Esophagus muscularis mucosa (tissue), 3 donors: ENCODE data around the gene TSPAN19.

Source experiments
- POLR2A ChIP-seq: fragments of 450-650 bp; IDR thresholded peaks from one replicate; pipeline ENCODE4 v1.6.1; 2017; ENCODE audit warnings: antibody characterized with exemption, moderate library complexity, mild to moderate bottlenecking, low read depth
- POLR2AphosphoS5 ChIP-seq, 2 donors: sonication (generic); formaldehyde crosslinking; IDR thresholded peaks; one replicate each; pipeline ENCODE4 v1.6.1; 2017; ENCODE audit warnings: antibody characterized with exemption in 2 of 2
- TF ChIP-seq, protein P1 (sequence below), 3 experiments: fragments of 200-600 bp in 2 of 3; fragments of 450-650 bp in 1 of 3; sonication (generic) in 2 of 3; IDR thresholded peaks; one replicate each; pipeline ENCODE4 v1.5.1; 2017 to 2019; ENCODE audit warnings: antibody characterized with exemption in 3 of 3, mild to moderate bottlenecking in 2 of 3, moderate library complexity in 1 of 3

DNA sequence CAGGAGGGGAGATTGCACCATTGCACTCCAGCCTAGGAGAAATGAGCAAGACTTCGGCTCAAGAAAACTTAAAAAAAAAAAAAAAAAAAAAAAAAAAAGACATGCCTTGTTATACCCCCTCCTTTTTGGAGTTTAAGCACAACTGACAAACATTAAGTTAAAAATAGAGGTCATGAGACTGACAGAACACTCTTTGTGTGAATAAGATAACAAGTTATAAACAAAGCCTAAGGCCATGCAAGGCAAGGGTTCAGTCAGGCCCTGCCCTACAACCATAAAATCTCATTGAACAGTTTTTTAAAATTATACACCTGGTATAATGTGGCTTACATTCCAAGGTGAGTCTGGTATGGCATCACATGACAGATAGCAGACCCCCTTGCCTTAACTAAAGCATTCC, 39.3 kb downstream of the TSPAN19 start:
- TF ChIP-seq, protein P1, sequence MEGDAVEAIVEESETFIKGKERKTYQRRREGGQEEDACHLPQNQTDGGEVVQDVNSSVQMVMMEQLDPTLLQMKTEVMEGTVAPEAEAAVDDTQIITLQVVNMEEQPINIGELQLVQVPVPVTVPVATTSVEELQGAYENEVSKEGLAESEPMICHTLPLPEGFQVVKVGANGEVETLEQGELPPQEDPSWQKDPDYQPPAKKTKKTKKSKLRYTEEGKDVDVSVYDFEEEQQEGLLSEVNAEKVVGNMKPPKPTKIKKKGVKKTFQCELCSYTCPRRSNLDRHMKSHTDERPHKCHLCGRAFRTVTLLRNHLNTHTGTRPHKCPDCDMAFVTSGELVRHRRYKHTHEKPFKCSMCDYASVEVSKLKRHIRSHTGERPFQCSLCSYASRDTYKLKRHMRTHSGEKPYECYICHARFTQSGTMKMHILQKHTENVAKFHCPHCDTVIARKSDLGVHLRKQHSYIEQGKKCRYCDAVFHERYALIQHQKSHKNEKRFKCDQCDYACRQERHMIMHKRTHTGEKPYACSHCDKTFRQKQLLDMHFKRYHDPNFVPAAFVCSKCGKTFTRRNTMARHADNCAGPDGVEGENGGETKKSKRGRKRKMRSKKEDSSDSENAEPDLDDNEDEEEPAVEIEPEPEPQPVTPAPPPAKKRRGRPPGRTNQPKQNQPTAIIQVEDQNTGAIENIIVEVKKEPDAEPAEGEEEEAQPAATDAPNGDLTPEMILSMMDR (IDR thresholded peaks at IDR 0.05), result no peak
- TF ChIP-seq POLR2AphosphoS5 (IDR thresholded peaks at IDR 0.05) (no peak), POLR2A (no peak)
